Measurements from ENCODE around the gene GALM. TPM values are rescaled to one million over a fixed set of nuclear protein-coding genes. Genes with fewer than 3 reads are reported as not detected.

GALM gene
- total and polyA plus RNA-seq, 2 of the 13 experiments (the other 11 are each of a cell fraction or from before 2014, with no cell fraction given), result 65.5 to 90.0 TPM

DNA sequence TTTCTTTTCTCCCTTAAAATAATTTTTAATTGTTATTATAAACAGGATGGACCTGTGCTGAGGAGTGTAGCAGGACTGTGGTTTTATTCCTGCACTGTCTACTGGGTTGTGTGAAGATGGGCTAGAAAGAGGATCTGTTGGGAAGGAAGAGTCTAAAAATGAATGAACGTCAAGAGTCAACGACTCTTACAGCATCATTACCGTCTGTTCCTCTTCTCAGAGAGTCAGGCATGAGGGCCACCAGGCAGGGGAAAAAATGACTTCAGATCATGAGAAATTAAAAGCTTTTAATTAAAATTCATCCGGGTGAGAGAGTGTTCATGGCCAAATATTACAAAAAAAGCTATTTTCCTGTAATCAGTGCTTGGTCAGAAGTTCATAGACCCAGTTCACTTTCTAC lies 52.7 kb downstream of the GALM start:
- H3K4me3 ChIP-seq (replicated peaks in 1 of 3; ENCODE audit: insufficient read depth in 1 of 3, low read depth in 2 of 3, low read length in 3 of 3), result no peak overlapping the region
- H3K9me3 ChIP-seq (ENCODE audit: low read length), result no peaks in the 10 kb centered on the region
- in situ Hi-C loops (cut with HindIII; ENCODE audit: extremely low pct_ligation_motif_present, low pct_unique_long_range_greater_than_20kb), result no loop called here
- no peak overlapping the region for H3K9ac ChIP-seq (ENCODE audit: insufficient read depth, low read depth, low read length)
- TF ChIP-seq ZNF800 (CRISPR knock-in tag; IDR thresholded peaks at IDR 0.05) (no peak), ZBTB42 (CRISPR knock-in tag; IDR thresholded peaks at IDR 0.05) (no peak), MTA3 (CRISPR knock-in tag; IDR thresholded peaks at IDR 0.05) (no peak), ZNF367 (CRISPR knock-in tag; IDR thresholded peaks at IDR 0.05; ENCODE audit: borderline replicate concordance) (no peak), CHD4 (IDR thresholded peaks at IDR 0.05; ENCODE audit: borderline replicate concordance, low read length) (no peak), XBP1 (CRISPR knock-in tag; IDR thresholded peaks at IDR 0.05) (no peak), TEAD3 (CRISPR knock-in tag; optimal IDR thresholded peaks at IDR 0.05; ENCODE audit: borderline replicate concordance) (no peak), TRIM24 (CRISPR knock-in tag; IDR thresholded peaks at IDR 0.05) (no peak), ZBTB1 (CRISPR knock-in tag; IDR thresholded peaks at IDR 0.05; ENCODE audit: borderline replicate concordance) (no peak)
- TF ChIP-seq, protein P1, sequence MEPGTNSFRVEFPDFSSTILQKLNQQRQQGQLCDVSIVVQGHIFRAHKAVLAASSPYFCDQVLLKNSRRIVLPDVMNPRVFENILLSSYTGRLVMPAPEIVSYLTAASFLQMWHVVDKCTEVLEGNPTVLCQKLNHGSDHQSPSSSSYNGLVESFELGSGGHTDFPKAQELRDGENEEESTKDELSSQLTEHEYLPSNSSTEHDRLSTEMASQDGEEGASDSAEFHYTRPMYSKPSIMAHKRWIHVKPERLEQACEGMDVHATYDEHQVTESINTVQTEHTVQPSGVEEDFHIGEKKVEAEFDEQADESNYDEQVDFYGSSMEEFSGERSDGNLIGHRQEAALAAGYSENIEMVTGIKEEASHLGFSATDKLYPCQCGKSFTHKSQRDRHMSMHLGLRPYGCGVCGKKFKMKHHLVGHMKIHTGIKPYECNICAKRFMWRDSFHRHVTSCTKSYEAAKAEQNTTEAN (CRISPR knock-in tag; conservative IDR thresholded peaks at IDR 0.05), result no peak
- TF ChIP-seq, protein P2, sequence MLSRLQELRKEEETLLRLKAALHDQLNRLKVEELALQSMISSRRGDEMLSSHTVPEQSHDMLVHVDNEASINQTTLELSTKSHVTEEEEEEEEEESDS (CRISPR knock-in tag; IDR thresholded peaks at IDR 0.05; ENCODE audit: borderline replicate concordance), result no peak
- TF ChIP-seq, protein P3, sequence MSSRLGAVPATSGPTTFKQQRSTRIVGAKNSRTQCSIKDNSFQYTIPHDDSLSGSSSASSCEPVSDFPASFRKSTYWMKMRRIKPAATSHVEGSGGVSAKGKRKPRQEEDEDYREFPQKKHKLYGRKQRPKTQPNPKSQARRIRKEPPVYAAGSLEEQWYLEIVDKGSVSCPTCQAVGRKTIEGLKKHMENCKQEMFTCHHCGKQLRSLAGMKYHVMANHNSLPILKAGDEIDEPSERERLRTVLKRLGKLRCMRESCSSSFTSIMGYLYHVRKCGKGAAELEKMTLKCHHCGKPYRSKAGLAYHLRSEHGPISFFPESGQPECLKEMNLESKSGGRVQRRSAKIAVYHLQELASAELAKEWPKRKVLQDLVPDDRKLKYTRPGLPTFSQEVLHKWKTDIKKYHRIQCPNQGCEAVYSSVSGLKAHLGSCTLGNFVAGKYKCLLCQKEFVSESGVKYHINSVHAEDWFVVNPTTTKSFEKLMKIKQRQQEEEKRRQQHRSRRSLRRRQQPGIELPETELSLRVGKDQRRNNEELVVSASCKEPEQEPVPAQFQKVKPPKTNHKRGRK (CRISPR knock-in tag; IDR thresholded peaks at IDR 0.05), result no peak
- no peak for FAIRE-seq
- H3K36me3 ChIP-seq (replicated peaks in 1 of 2; ENCODE audit: control insufficient read depth in 1 of 2, insufficient read depth in 2 of 2, low read length in 2 of 2), result peaks cover 7 to 39% of the 10 kb centered on the region in 2 experiments; a peak in 3 of 5 replicates
- H3K4me1 ChIP-seq (ENCODE audit: insufficient read depth, low read length), result peaks cover 16% of the 10 kb centered on the region
- H3K27ac ChIP-seq (ENCODE audit: extremely low read length, insufficient read depth, low read length), result no peak overlapping the region
- 98% methylated on average over 4 of the region's 4 CpGs for WGBS (ENCODE audit: low lambda C conversion rate)
- H3K4me2 ChIP-seq (ENCODE audit: low read depth, low read length), result no peak overlapping the region
- H3K79me2 ChIP-seq (ENCODE audit: insufficient read depth, low read length), result peaks cover 4% of the 10 kb centered on the region
- ATAC-seq, result no peak
- no peak overlapping the region for H2AFZ ChIP-seq (ENCODE audit: low read length)
- BruUV-seq (replicated peaks), result no TSS peak
- no peaks in the 10 kb centered on the region for H4K20me1 ChIP-seq (ENCODE audit: insufficient read depth, low read length)
- intact Hi-C loops (cut with micrococcal nuclease; ENCODE audit: unreplicated experiment), result no loop called here
- ChIA-PET POLR2A (no interaction called here), CTCF (ENCODE audit: low intra/inter-chr PET ratio, low total read pairs) (no interaction called here)
- DNase-seq (ENCODE audit: low spot score), result no peak
- no peaks in the 10 kb centered on the region for H3K27me3 ChIP-seq (ENCODE audit: control insufficient read depth in 1 of 2, insufficient read depth in 2 of 2, low read length in 2 of 2)

All from HepG2 (cell line).